Measurements from ENCODE around the gene SORCS2.

DNA sequence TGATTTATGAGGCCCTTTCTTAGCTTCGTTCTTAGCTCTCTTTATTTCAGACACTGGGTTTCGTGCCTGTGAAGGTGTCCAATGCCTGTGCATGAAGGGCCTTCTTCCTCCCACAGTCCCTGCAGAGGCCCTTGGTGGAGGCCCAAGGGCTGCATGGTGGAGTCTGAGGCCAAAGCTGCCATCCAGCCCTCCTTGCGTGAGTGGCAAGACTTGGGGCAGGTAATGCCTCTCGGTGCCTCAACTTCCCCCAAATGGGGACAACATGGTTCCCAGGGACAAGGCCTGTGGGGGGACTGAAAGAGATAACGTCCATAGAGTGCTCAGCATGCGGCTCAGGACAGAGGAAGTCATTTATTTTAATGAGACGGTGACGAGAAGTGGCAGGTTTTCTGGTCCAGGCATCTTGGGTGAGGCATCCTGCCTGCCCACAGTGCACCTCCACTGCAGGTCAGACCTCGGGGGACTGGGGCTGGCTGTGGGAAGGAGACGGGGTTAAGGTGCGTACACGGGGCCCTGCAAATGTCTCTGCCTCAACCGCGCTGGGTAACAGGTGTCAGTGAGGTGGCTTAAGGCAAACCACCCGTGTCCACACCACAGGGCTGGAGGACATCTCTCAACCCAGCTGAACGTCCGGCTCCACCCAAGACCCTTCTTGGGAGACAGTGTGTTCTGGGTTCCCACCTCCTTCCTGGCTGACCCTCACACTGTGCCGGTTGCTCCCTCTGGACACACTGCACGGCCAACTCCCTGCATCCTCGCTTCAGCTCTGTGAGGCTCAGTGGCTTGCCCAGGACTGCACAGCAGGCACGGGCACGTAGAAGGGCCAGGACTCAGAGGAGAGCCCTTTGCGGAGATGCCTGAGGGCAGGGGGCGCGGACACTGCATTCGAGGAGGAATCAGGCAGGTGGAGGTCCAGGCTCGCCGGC, 191.9 kb downstream of the SORCS2 start:
- no peak for TF ChIP-seq EZH2 (IDR thresholded peaks at IDR 0.05; ENCODE audit: borderline replicate concordance, insufficient read depth, low read depth, low read length, poor library complexity, severe bottlenecking)
- TF ChIP-seq, protein P1, sequence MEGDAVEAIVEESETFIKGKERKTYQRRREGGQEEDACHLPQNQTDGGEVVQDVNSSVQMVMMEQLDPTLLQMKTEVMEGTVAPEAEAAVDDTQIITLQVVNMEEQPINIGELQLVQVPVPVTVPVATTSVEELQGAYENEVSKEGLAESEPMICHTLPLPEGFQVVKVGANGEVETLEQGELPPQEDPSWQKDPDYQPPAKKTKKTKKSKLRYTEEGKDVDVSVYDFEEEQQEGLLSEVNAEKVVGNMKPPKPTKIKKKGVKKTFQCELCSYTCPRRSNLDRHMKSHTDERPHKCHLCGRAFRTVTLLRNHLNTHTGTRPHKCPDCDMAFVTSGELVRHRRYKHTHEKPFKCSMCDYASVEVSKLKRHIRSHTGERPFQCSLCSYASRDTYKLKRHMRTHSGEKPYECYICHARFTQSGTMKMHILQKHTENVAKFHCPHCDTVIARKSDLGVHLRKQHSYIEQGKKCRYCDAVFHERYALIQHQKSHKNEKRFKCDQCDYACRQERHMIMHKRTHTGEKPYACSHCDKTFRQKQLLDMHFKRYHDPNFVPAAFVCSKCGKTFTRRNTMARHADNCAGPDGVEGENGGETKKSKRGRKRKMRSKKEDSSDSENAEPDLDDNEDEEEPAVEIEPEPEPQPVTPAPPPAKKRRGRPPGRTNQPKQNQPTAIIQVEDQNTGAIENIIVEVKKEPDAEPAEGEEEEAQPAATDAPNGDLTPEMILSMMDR (IDR thresholded peaks at IDR 0.05), result no peak
